Activated CD4-positive, alpha-beta memory T cell treated with anti-CD3 and anti-CD28 coated beads for 36 hours (primary cell): ENCODE measurements around the gene GLCCI1. TPM values are rescaled to one million over a fixed set of nuclear protein-coding genes. Genes with fewer than 3 reads are reported as not detected.
"Not testable (repeated sequence)": the region's sequence is repeated elsewhere in the genome, so short reads cannot be mapped to it uniquely, and the experiment has no call there.

Experiments used
- CTCF ChIA-PET: fragments of 350-600 bp; sonication (Branson Sonifier 250); formaldehyde crosslinking; loops from one replicate; lab custom pipeline; 2021; ENCODE audit warnings: antibody characterized with exemption, inconsistent platforms; lab: Charles Lee
- POLR2A ChIA-PET: fragments of 350-600 bp; sonication (Branson Sonifier 250); formaldehyde crosslinking; loops from one replicate; lab custom pipeline; 2021; ENCODE audit warnings: antibody characterized with exemption; lab: Charles Lee
- DNase-seq: peaks from one replicate; pipeline ENCODE4 v3.0.0-alpha.2; 2020
- H3K27ac Mint-ChIP-seq: one replicate; pipeline ENCODE4 v1.8.0; 2021; ENCODE audit warnings: mixed read lengths
- H3K27me3 Mint-ChIP-seq: one replicate; pipeline ENCODE4 v1.8.0; 2021; ENCODE audit warnings: mixed read lengths
- H3K36me3 Mint-ChIP-seq: one replicate; pipeline ENCODE4 v1.8.0; 2021; ENCODE audit warnings: mixed read lengths
- H3K4me1 Mint-ChIP-seq: one replicate; pipeline ENCODE4 v1.8.0; 2021; ENCODE audit warnings: low read depth, mixed read lengths
- H3K4me3 Mint-ChIP-seq: one replicate; pipeline ENCODE4 v1.8.0; 2021; ENCODE audit warnings: mild to moderate bottlenecking, mixed read lengths
- H3K9me3 Mint-ChIP-seq: one replicate; pipeline ENCODE4 v1.8.0; 2021; ENCODE audit warnings: mixed read lengths
- intact Hi-C: fragments of 100-400 bp; cut with micrococcal nuclease; formaldehyde crosslinking; loops from one replicate; pipeline ENCODE4 v1.15.1; 2023
- total RNA-seq, 2 experiments: library from RNA; stranded (reverse); gene quantifications; one replicate each; pipeline ENCODE4 v1.2.3, GENCODE V29; 2021

GLCCI1 gene
- total RNA-seq, 2 experiments from 2014 or later, result 8.6 to 11.5 TPM

- POLR2A ChIA-PET, result interaction anchor here (0.6 kb wide), 1 partner anchor 871 kb away, joined by 6 read pairs; no protein-coding TSS in a partner anchor
- CTCF ChIA-PET, result no interaction called here
- DNase-seq, result no peak
- no peaks in the 10 kb centered on the region for H3K9me3 Mint-ChIP-seq
- no peaks in the 10 kb centered on the region for H3K27me3 Mint-ChIP-seq
- no peak overlapping the region for H3K4me3 Mint-ChIP-seq
- intact Hi-C loops, result no loop called here
- no peak overlapping the region for H3K27ac Mint-ChIP-seq
- H3K4me1 Mint-ChIP-seq, result peaks cover 38% of the 10 kb centered on the region
- H3K36me3 Mint-ChIP-seq, result peaks cover 10% of the 10 kb centered on the region
These were observed 84.2 kb downstream of the GLCCI1 start for GRCh38 chr7:8052824-8053223.

DNA sequence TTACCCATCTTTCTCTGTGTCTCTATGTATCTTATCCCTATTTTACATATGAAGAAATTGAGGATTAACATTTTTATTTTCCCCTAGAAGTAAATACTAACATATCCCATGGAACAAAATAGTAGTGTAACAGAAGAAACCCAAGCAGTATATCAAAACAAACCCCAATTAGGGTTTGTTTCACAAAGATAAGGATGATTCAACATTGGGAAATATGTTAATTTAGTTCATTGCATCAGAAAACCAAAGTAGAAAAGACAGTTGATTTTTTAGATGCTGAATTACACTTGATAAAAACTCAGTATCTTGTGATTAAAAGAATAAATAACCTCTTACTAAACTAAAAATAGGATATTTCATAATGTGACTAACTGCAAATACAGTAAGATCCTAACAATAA, 87.8 kb downstream of the GLCCI1 start:
- DNase-seq, result no peak
- intact Hi-C loops, result no loop called here
- peaks cover 26% of the 10 kb centered on the region for H3K4me1 Mint-ChIP-seq
- H3K9me3 Mint-ChIP-seq, result no peaks in the 10 kb centered on the region
- H3K27ac Mint-ChIP-seq, result peak overlapping the region; percentile 64
- H3K27me3 Mint-ChIP-seq, result no peaks in the 10 kb centered on the region
- ChIA-PET CTCF (no interaction called here), POLR2A (no interaction called here)
- peaks cover 12% of the 10 kb centered on the region for H3K36me3 Mint-ChIP-seq
- H3K4me3 Mint-ChIP-seq, result no peak overlapping the region

GRCh38 chr7:8057566-8057965, 89.0 kb downstream of the GLCCI1 start:
- POLR2A ChIA-PET, result no interaction called here
- Mint-ChIP-seq H3K4me1 (peaks cover 17% of the 10 kb centered on the region), H3K36me3 (peaks cover 18% of the 10 kb centered on the region), H3K4me3 (no peak overlapping the region), H3K9me3 (peaks cover 1% of the 10 kb centered on the region), H3K27me3 (no peaks in the 10 kb centered on the region), H3K27ac (no peak overlapping the region)
- intact Hi-C loops, result no loop called here
- DNase-seq, result no peak
- CTCF ChIA-PET, result no interaction called here

DNA sequence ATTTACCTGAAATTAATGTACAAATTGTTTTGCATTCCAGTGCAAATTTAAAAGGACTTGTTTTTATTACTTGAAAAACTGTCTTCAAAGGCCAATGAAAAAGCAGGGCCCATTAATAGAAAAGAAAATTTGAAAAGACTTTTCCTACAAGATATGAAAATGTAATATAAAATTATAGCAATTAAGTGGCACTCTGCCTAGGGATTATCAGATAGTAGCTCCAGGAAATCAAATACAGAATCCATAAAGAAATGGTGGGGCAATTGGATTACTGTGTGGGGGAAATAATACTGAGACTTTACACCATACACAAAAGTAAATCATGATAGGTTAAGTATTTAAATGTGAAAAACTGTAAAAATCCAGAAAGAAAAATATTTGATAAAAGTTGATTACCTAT, 89.7 kb downstream of the GLCCI1 start:
- no peaks in the 10 kb centered on the region for H3K27me3 Mint-ChIP-seq
- no peak overlapping the region for H3K4me3 Mint-ChIP-seq
- intact Hi-C loops, result loop anchor here (2.0 kb wide), 1 partner anchor 14 kb away; no protein-coding TSS in a partner anchor
- H3K9me3 Mint-ChIP-seq, result peaks cover 9% of the 10 kb centered on the region
- no peak for DNase-seq
- H3K36me3 Mint-ChIP-seq, result peaks cover 24% of the 10 kb centered on the region
- POLR2A ChIA-PET, result no interaction called here
- CTCF ChIA-PET, result interaction anchor here (0.7 kb wide), 1 partner anchor 394 kb away, joined by 3 read pairs; no protein-coding TSS in a partner anchor
- H3K27ac Mint-ChIP-seq, result no peak overlapping the region
- peaks cover 15% of the 10 kb centered on the region for H3K4me1 Mint-ChIP-seq

GRCh38 chr7:8058852-8059251, 90.3 kb downstream of the GLCCI1 start:
- Mint-ChIP-seq H3K27ac (no peak overlapping the region), H3K4me3 (no peak overlapping the region), H3K4me1 (peaks cover 16% of the 10 kb centered on the region), H3K9me3 (peaks cover 9% of the 10 kb centered on the region), H3K27me3 (no peaks in the 10 kb centered on the region), H3K36me3 (peaks cover 24% of the 10 kb centered on the region)
- intact Hi-C loops, result loop anchor here (2.0 kb wide), 1 partner anchor 14 kb away; no protein-coding TSS in a partner anchor
- CTCF ChIA-PET, result interaction anchor here (0.7 kb wide), 1 partner anchor 394 kb away, joined by 3 read pairs; no protein-coding TSS in a partner anchor
- POLR2A ChIA-PET, result no interaction called here
- DNase-seq, result no peak

GRCh38 chr7:8060241-8060640, 91.6 kb downstream of the GLCCI1 start:
- intact Hi-C loops, result no loop called here
- Mint-ChIP-seq H3K36me3 (peaks cover 32% of the 10 kb centered on the region), H3K4me1 (peaks cover 24% of the 10 kb centered on the region), H3K9me3 (peaks cover 9% of the 10 kb centered on the region), H3K4me3 (no peak overlapping the region), H3K27me3 (no peaks in the 10 kb centered on the region), H3K27ac (no peak overlapping the region)
- POLR2A ChIA-PET, result no interaction called here
- no peak for DNase-seq
- CTCF ChIA-PET, result no interaction called here

- Mint-ChIP-seq H3K4me1 (peaks cover 26% of the 10 kb centered on the region), H3K36me3 (peaks cover 27% of the 10 kb centered on the region)
- H3K4me3 Mint-ChIP-seq, H3K27me3 Mint-ChIP-seq, H3K27ac Mint-ChIP-seq, POLR2A ChIA-PET, CTCF ChIA-PET, DNase-seq, H3K9me3 Mint-ChIP-seq, intact Hi-C loops: not testable (repeated sequence)
These were observed 94.7 kb downstream of the GLCCI1 start for GRCh38 chr7:8063300-8063699.

- peaks cover 29% of the 10 kb centered on the region for H3K4me1 Mint-ChIP-seq
- H3K27ac Mint-ChIP-seq, result no peak overlapping the region
- H3K36me3 Mint-ChIP-seq, result peaks cover 27% of the 10 kb centered on the region
- ChIA-PET POLR2A (no interaction called here), CTCF (no interaction called here)
- no peak for DNase-seq
- intact Hi-C loops, result no loop called here
- H3K4me3 Mint-ChIP-seq, result no peak overlapping the region
- H3K9me3 Mint-ChIP-seq, result peaks cover 9% of the 10 kb centered on the region
- H3K27me3 Mint-ChIP-seq, result no peaks in the 10 kb centered on the region
These were observed 95.2 kb downstream of the GLCCI1 start for GRCh38 chr7:8063706-8064297.

GRCh38 chr7:8064828-8065227, 96.2 kb downstream of the GLCCI1 start:
- intact Hi-C loops, result no loop called here
- H3K27ac Mint-ChIP-seq, result no peak overlapping the region
- peaks cover 27% of the 10 kb centered on the region for H3K4me1 Mint-ChIP-seq
- ChIA-PET POLR2A (no interaction called here), CTCF (no interaction called here)
- H3K4me3 Mint-ChIP-seq, result no peak overlapping the region
- H3K9me3 Mint-ChIP-seq, result peaks cover 9% of the 10 kb centered on the region
- no peak for DNase-seq
- peaks cover 27% of the 10 kb centered on the region for H3K36me3 Mint-ChIP-seq
- H3K27me3 Mint-ChIP-seq, result no peaks in the 10 kb centered on the region

DNA sequence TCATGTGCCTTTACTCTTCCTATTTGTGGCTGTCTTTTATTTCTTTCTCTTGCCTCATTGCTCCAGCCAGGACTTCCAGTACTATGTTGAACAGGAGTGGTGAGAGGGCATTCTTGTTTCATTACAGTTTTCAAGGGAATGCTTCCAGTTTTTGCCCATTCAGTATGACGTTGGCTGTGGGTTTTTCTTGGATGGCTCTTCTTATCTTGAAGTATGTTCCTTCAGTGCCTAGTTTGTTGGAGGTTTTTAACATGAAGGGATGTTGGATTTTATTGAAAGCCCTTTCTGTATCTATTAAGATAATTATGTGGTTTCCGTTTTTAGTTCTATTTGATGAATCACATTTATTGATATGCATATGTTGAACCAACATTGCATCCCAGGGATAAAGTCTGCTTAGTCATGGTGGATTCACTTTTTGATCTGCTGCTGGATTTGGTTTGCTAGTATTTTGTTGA, 96.8 kb downstream of the GLCCI1 start:
- H3K27me3 Mint-ChIP-seq, result no peaks in the 10 kb centered on the region
- DNase-seq, result no peak
- intact Hi-C loops, result no loop called here
- CTCF ChIA-PET, result no interaction called here
- peaks cover 27% of the 10 kb centered on the region for H3K36me3 Mint-ChIP-seq
- no peak overlapping the region for H3K27ac Mint-ChIP-seq
- peaks cover 27% of the 10 kb centered on the region for H3K4me1 Mint-ChIP-seq
- peaks cover 9% of the 10 kb centered on the region for H3K9me3 Mint-ChIP-seq
- no peak overlapping the region for H3K4me3 Mint-ChIP-seq
- POLR2A ChIA-PET, result no interaction called here

DNA sequence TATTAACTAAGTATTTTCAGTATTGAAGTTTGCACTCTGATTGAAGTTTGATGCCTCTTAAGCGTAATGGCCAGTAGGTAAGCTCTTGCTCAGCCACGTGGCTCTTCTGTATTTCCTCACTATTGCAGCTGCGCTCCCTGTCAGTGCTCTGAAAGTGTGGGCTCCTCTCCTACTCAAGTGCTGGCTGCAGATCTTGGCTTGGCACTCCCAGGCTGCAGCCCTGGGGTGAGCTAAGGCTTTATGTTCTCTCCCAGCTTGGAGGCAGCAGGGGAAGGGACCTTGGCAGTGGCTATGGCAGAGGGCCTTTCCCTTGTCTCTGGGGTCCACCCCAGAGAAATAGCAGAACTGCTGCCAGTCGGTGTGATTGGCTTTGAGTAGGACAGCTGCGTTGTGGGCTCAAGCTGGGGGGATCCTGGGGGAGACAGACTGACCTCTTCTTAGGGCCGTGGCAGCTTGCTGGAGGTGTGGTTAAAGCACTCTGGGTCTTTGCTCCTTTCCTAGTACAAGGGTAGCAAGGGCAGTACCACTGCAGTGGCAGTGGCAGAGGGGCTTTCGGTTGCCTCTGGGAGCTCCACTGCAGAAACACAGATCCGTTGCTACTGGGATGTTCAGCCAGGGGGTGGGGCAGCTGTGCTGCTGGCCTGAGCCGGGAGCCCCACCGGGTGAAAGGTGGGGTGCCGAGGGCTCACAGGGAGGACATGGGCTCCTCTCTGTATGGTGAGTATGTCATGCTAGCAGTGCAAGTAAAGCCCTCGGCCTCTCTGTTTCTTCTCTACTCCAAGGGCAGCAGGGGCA, 100.5 kb downstream of the GLCCI1 start:
- intact Hi-C loops, result no loop called here
- Mint-ChIP-seq H3K27me3 (no peaks in the 10 kb centered on the region), H3K36me3 (peaks cover 21% of the 10 kb centered on the region), H3K9me3 (no peaks in the 10 kb centered on the region), H3K4me1 (peaks cover 29% of the 10 kb centered on the region), H3K4me3 (no peak overlapping the region), H3K27ac (no peak overlapping the region)
- ChIA-PET POLR2A (no interaction called here), CTCF (interaction anchor here (0.6 to 1.0 kb wide), 2 partner anchors 8 to 15 kb away, joined by 3 to 4 read pairs; no protein-coding TSS in a partner anchor)
- DNase-seq, result no peak

DNA sequence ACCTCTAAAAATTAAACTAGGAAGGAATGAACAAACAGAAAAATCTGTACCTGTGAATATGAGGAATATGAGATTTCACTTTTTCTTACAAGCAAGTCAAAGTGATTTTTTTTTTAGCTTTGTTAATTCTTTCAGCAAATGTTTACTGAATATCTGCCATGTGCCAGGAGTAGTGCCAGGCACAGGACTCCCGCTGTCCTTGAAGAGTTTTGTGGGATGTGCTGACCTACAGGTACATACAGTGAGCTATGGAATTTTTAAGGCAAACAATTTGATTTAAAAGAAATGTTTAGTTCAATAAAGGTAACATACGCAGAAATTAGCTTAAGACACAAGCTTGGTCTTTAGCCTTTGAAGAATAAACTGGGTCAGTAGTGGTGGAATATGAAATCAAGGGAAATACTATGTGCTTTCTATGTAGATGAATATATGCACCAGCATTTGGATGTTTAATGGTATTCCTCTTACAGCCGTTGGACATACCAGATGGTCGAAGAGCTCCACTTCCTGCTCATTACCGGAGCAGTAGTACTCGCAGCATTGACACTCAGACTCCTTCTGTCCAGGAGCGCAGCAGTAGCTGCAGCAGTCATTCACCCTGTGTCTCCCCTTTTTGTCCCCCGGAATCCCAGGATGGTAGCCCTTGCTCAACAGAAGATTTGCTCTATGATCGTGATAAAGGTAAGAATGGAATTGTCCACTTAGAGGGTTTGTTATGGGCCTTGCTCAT, 102.0 kb downstream of the GLCCI1 start:
- H3K36me3 Mint-ChIP-seq, result peaks cover 13% of the 10 kb centered on the region
- H3K4me1 Mint-ChIP-seq, result peaks cover 19% of the 10 kb centered on the region
- no peak overlapping the region for H3K4me3 Mint-ChIP-seq
- no peaks in the 10 kb centered on the region for H3K9me3 Mint-ChIP-seq
- CTCF ChIA-PET, result interaction anchor here (1.2 kb wide), 1 partner anchor 14 kb away, joined by 3 read pairs; no protein-coding TSS in a partner anchor
- DNase-seq, result no peak
- no peak overlapping the region for H3K27ac Mint-ChIP-seq
- intact Hi-C loops, result no loop called here
- no peaks in the 10 kb centered on the region for H3K27me3 Mint-ChIP-seq
- POLR2A ChIA-PET, result no interaction called here
